ENCODE data around the gene SMARCAL1. TPM values are rescaled to one million over a fixed set of nuclear protein-coding genes. Genes with fewer than 3 reads are reported as not detected.

The SMARCAL1 gene
- total RNA-seq, 1 donor = 21.7 TPM

DNA sequence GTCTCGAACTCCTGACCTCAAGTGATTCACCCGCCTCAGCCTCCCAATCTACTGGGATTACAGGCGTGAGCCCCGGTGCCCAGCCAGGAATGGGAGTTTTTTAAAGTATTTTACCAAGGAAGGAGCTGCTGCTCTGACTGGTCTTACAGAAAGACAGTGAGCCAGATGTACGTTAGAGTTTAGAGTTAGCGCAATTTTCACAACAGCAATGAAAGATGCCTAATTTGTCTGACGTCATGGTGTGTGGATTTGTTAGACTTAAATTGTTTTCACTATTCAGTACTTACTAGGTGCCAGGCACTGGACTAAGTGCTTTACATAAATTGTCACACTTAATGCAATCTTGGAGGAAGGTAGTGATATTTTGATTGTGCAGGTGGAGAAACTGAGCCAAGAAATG, 74.0 kb downstream of the SMARCAL1 start:
- H3K9me3 ChIP-seq (ENCODE audit: low read depth, low read length) = no peaks in the 10 kb centered on the region
- H3K27ac ChIP-seq (ENCODE audit: low read depth, low read length) = no peak overlapping the region
- H3K79me2 ChIP-seq (ENCODE audit: insufficient read depth, low read length) = no peaks in the 10 kb centered on the region
- no peak for DNase-seq (ENCODE audit: insufficient read length, low spot score, missing footprints)
- no peak overlapping the region for H2AFZ ChIP-seq (ENCODE audit: low read length)
- peaks cover 10% of the 10 kb centered on the region for H3K4me1 ChIP-seq (ENCODE audit: insufficient read depth, low read length)
- no peaks in the 10 kb centered on the region for H3K27me3 ChIP-seq (ENCODE audit: insufficient read depth, low read length)
- peaks cover 16% of the 10 kb centered on the region for H3K36me3 ChIP-seq (ENCODE audit: insufficient read depth, low read length)
- H3K4me3 ChIP-seq (ENCODE audit: insufficient read depth, low read length) = no peak overlapping the region
- H3K4me2 ChIP-seq (ENCODE audit: insufficient read depth, low read length) = no peak overlapping the region
- H4K20me1 ChIP-seq (ENCODE audit: insufficient read depth, low read length) = no peaks in the 10 kb centered on the region
- TF ChIP-seq, protein P1, sequence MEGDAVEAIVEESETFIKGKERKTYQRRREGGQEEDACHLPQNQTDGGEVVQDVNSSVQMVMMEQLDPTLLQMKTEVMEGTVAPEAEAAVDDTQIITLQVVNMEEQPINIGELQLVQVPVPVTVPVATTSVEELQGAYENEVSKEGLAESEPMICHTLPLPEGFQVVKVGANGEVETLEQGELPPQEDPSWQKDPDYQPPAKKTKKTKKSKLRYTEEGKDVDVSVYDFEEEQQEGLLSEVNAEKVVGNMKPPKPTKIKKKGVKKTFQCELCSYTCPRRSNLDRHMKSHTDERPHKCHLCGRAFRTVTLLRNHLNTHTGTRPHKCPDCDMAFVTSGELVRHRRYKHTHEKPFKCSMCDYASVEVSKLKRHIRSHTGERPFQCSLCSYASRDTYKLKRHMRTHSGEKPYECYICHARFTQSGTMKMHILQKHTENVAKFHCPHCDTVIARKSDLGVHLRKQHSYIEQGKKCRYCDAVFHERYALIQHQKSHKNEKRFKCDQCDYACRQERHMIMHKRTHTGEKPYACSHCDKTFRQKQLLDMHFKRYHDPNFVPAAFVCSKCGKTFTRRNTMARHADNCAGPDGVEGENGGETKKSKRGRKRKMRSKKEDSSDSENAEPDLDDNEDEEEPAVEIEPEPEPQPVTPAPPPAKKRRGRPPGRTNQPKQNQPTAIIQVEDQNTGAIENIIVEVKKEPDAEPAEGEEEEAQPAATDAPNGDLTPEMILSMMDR (IDR thresholded peaks at IDR 0.05; ENCODE audit: extremely low read depth, low read depth, low read length) = no peak

DNA sequence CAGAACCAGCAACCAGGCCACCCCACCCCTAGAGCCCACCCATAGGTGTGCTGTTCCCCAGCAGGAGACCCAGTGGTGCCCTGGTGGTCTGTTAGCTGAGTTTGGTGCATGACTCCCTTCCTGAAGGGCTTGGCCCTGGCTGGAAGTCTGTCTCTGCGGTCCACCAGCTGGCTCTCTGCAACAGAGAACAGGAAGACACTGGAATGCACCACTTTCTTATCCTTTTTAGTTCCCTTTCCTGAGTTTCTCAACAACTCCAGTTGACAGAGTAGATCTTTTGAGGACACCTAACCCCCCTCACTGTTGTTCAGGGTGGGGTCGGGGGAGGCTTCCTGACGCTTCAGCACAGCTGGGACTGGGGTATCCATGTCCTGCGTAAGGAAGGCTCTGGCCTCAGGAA, 74.4 kb downstream of the SMARCAL1 start:
- Histone ChIP-seq H2AFZ (ENCODE audit: low read length) (no peak overlapping the region), H3K9me3 (ENCODE audit: low read depth, low read length) (no peaks in the 10 kb centered on the region), H3K79me2 (ENCODE audit: insufficient read depth, low read length) (no peaks in the 10 kb centered on the region), H3K4me2 (ENCODE audit: insufficient read depth, low read length) (no peak overlapping the region), H3K27ac (ENCODE audit: low read depth, low read length) (no peak overlapping the region), H3K27me3 (ENCODE audit: insufficient read depth, low read length) (no peaks in the 10 kb centered on the region), H4K20me1 (ENCODE audit: insufficient read depth, low read length) (no peaks in the 10 kb centered on the region), H3K36me3 (ENCODE audit: insufficient read depth, low read length) (peaks cover 16% of the 10 kb centered on the region), H3K4me3 (ENCODE audit: insufficient read depth, low read length) (no peak overlapping the region), H3K4me1 (ENCODE audit: insufficient read depth, low read length) (peaks cover 10% of the 10 kb centered on the region)
- TF ChIP-seq, protein P1 (IDR thresholded peaks at IDR 0.05; ENCODE audit: extremely low read depth, low read depth, low read length) = no peak
- peak; percentile 63 for DNase-seq (ENCODE audit: insufficient read length, low spot score, missing footprints)

DNA sequence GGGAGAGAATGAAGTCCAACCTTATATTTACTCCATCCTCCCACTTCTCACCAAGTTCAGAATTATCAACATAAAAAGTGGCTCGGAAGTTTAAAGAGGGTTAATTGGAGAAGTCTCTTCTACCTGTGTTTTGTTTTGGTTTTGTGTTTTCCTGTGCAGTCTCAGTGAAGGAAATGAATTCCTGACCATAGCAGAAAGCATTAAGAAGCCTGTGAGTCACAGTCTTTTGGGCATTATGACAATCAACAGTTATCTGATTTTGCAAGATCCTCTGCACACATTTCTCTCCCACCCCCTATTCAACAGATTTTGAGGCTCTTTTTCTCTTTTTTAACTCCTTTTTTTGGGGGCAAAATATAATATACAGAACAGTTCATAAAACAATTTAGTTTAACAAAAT, 77.8 kb downstream of the SMARCAL1 start:
- Histone ChIP-seq H3K4me2 (ENCODE audit: insufficient read depth, low read length) (peak overlapping the region; percentile 44), H3K36me3 (ENCODE audit: insufficient read depth, low read length) (no peaks in the 10 kb centered on the region), H3K9me3 (ENCODE audit: low read depth, low read length) (no peaks in the 10 kb centered on the region), H4K20me1 (ENCODE audit: insufficient read depth, low read length) (no peaks in the 10 kb centered on the region), H3K79me2 (ENCODE audit: insufficient read depth, low read length) (no peaks in the 10 kb centered on the region), H3K27ac (ENCODE audit: low read depth, low read length) (peak overlapping the region; percentile 37), H3K4me1 (ENCODE audit: insufficient read depth, low read length) (peaks cover 35% of the 10 kb centered on the region), H2AFZ (ENCODE audit: low read length) (peak overlapping the region; percentile 32), H3K4me3 (ENCODE audit: insufficient read depth, low read length) (no peak overlapping the region), H3K27me3 (ENCODE audit: insufficient read depth, low read length) (no peaks in the 10 kb centered on the region)
- TF ChIP-seq, protein P1 (IDR thresholded peaks at IDR 0.05; ENCODE audit: extremely low read depth, low read depth, low read length) = no peak
- DNase-seq (ENCODE audit: insufficient read length, low spot score, missing footprints) = peak; percentile 68

DNA sequence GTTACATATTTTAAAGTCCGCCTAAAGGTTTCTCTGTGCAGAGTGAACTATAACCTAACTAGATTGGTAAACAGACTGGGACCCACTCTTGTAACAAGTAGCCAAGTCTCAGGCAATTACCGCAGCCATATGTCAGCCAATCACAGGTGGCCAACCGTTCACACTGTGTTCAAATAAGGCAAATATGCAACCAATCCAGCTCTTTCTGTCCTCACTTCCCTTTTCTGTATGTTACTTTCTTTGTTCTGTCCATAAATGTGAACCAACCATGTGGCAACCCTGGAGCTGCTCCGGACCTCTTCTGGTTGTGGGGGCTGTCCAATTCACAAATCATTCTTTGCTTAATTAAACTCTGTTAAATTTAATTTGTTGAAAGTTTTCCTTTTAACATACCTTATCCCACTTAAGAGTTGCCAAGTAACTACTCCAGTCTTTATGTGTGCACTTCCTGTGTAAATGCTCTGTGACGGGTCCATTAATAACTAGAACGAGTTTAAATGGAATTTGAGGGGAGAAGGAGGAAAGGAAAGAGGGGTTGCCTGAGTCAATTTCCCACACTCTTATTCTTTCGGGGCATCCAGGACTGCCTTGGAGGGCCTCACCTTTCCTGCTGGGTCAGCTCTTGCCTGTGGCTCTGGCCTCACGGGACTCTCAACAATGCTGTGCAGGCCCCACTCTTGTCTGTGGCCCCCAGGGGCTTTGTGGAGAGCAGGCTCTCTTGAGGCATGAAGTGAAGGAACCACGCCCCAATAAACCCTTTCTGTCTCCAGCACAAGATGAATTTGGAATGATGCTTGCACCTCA, 79.7 kb downstream of the SMARCAL1 start:
- Histone ChIP-seq H3K4me3 (ENCODE audit: insufficient read depth, low read length) (no peak overlapping the region), H4K20me1 (ENCODE audit: insufficient read depth, low read length) (no peaks in the 10 kb centered on the region), H3K4me1 (ENCODE audit: insufficient read depth, low read length) (peaks cover 45% of the 10 kb centered on the region), H3K9me3 (ENCODE audit: low read depth, low read length) (no peaks in the 10 kb centered on the region), H3K79me2 (ENCODE audit: insufficient read depth, low read length) (peaks cover 5% of the 10 kb centered on the region), H3K27ac (ENCODE audit: low read depth, low read length) (peak overlapping the region; percentile 79), H3K27me3 (ENCODE audit: insufficient read depth, low read length) (no peaks in the 10 kb centered on the region), H3K36me3 (ENCODE audit: insufficient read depth, low read length) (no peaks in the 10 kb centered on the region), H3K4me2 (ENCODE audit: insufficient read depth, low read length) (peak overlapping the region; percentile 42), H2AFZ (ENCODE audit: low read length) (peak overlapping the region; percentile 25)
- TF ChIP-seq, protein P1 (IDR thresholded peaks at IDR 0.05; ENCODE audit: extremely low read depth, low read depth, low read length) = no peak
- DNase-seq (ENCODE audit: insufficient read length, low spot score, missing footprints) = no peak
